Liver (tissue), 9 donors: ENCODE results near the gene SRPRB. TPM values are rescaled to one million over a fixed set of nuclear protein-coding genes. Genes with fewer than 3 reads are reported as not detected.

Experiments
- DNase-seq: peaks from one replicate; pipeline ENCODE4 v3.0.0-alpha.2; 2017; ENCODE audit warnings: low spot score
- H3K27ac ChIP-seq, 2 donors: one replicate each; pipeline ENCODE4 v1.7.0; 2013; ENCODE audit warnings: inconsistent platforms in 2 of 2, low read length in 2 of 2, control low read depth in 1 of 2, low read depth in 1 of 2, mild to moderate bottlenecking in 1 of 2
- H3K27me3 ChIP-seq, 4 donors: one replicate each; pipeline versions ENCODE4 v1.6.1 to v1.7.0; 2013; ENCODE audit warnings: low read length in 3 of 4, inconsistent platforms in 1 of 4, mild to moderate bottlenecking in 1 of 4, moderate library complexity in 1 of 4; ENCODE audit not compliant: control insufficient read depth in 4 of 4, insufficient read depth in 4 of 4
- H3K36me3 ChIP-seq, 4 donors: one replicate each; pipeline versions ENCODE4 v1.6.1 to v1.7.0; 2013; ENCODE audit warnings: low read length in 3 of 4, mild to moderate bottlenecking in 3 of 4, low read depth in 1 of 4, moderate library complexity in 1 of 4; ENCODE audit not compliant: control insufficient read depth in 4 of 4, insufficient read depth in 3 of 4
- H3K4me1 ChIP-seq, 4 donors: one replicate each; pipeline versions ENCODE4 v1.6.1 to v1.7.0; 2013; ENCODE audit warnings: low read length in 3 of 4, mild to moderate bottlenecking in 3 of 4, moderate library complexity in 1 of 4; ENCODE audit not compliant: control insufficient read depth in 4 of 4, insufficient read depth in 4 of 4
- H3K4me3 ChIP-seq, 3 donors: one replicate each; pipeline versions ENCODE4 v1.6.1 to v1.7.0; 2013; ENCODE audit warnings: low read length in 3 of 3, control low read depth in 1 of 3, low read depth in 1 of 3, mild to moderate bottlenecking in 1 of 3
- H3K9ac ChIP-seq, 2 donors: one replicate each; pipeline ENCODE4 v1.7.0; 2013; ENCODE audit warnings: low read length in 2 of 2, mild to moderate bottlenecking in 2 of 2, moderate library complexity in 2 of 2, control low read depth in 1 of 2, low read depth in 1 of 2
- H3K9me3 ChIP-seq, 4 donors: one replicate each; pipeline versions ENCODE4 v1.6.1 to v1.7.0; 2013; ENCODE audit warnings: low read length in 3 of 4; ENCODE audit not compliant: control insufficient read depth in 4 of 4
- CTCF ChIP-seq: fragments of 150-350 bp; IDR thresholded peaks from 2 replicates; pipeline ENCODE4 v1.5.1; 2017; ENCODE audit warnings: improper control_type of control experiment, low read depth, low read length; ENCODE audit not compliant: missing input control
- EGR1 ChIP-seq, 2 donors: IDR thresholded peaks; 2 replicates each; pipeline ENCODE4 v1.6.1; 2016 to 2018; ENCODE audit warnings: antibody characterized with exemption in 2 of 2, low read depth in 2 of 2
- FOXA1 ChIP-seq: IDR thresholded peaks from 2 replicates; pipeline ENCODE4 v1.6.1; 2016; ENCODE audit warnings: antibody characterized with exemption
- FOXA2 ChIP-seq: IDR thresholded peaks from 2 replicates; pipeline ENCODE4 v1.6.1; 2016; ENCODE audit warnings: antibody characterized with exemption
- GABPA ChIP-seq, 2 donors: IDR thresholded peaks in 1 of 2; conservative IDR thresholded peaks in 1 of 2; 2 replicates each; pipeline ENCODE4 v1.6.1; 2016; ENCODE audit warnings: antibody characterized with exemption in 2 of 2, mild to moderate bottlenecking in 1 of 2, moderate library complexity in 1 of 2
- HNF4A ChIP-seq, 2 donors: conservative IDR thresholded peaks; 2 replicates each; pipeline ENCODE4 v1.6.1; 2016; ENCODE audit warnings: antibody characterized with exemption in 2 of 2, mild to moderate bottlenecking in 2 of 2
- HNF4G ChIP-seq: IDR thresholded peaks from 2 replicates; pipeline ENCODE4 v1.6.1; 2016; ENCODE audit warnings: antibody characterized with exemption
- JUND ChIP-seq, 2 donors: IDR thresholded peaks; 2 replicates each; pipeline ENCODE4 v1.6.1; 2016; ENCODE audit warnings: antibody characterized with exemption in 2 of 2
- MAX ChIP-seq: IDR thresholded peaks from 2 replicates; pipeline ENCODE4 v1.6.1; 2016; ENCODE audit warnings: antibody characterized with exemption
- NR2F2 ChIP-seq: IDR thresholded peaks from 2 replicates; pipeline ENCODE4 v1.6.1; 2016; ENCODE audit warnings: antibody characterized with exemption
- RAD21 ChIP-seq, 2 donors: IDR thresholded peaks; 2 replicates each; pipeline ENCODE4 v1.6.1; 2016; ENCODE audit warnings: antibody characterized with exemption in 2 of 2, mild to moderate bottlenecking in 2 of 2
- REST ChIP-seq: IDR thresholded peaks from 2 replicates; pipeline ENCODE4 v1.6.1; 2016; ENCODE audit warnings: antibody characterized with exemption, mild to moderate bottlenecking
- RXRA ChIP-seq, 2 donors: IDR thresholded peaks; 2 replicates each; pipeline ENCODE4 v1.6.1; 2017 to 2018; ENCODE audit warnings: antibody characterized with exemption in 2 of 2, mild to moderate bottlenecking in 1 of 2
- SP1 ChIP-seq: IDR thresholded peaks from 2 replicates; pipeline ENCODE4 v1.6.1; 2018; ENCODE audit warnings: antibody characterized with exemption, mild to moderate bottlenecking
- TAF1 ChIP-seq: conservative IDR thresholded peaks from 2 replicates; pipeline ENCODE4 v1.6.1; 2016; ENCODE audit warnings: antibody characterized with exemption, mild to moderate bottlenecking
- YY1 ChIP-seq: IDR thresholded peaks from 2 replicates; pipeline ENCODE4 v1.6.1; 2016; ENCODE audit warnings: antibody characterized with exemption, mild to moderate bottlenecking
- WGBS: extraction: QIAGEN DNeasy Blood & Tissue Kit; methylation state at CpG from one replicate; pipeline ENCODE4 v1.1.7; 2013; 5-methylcytosine and 5-hydroxymethylcytosine counted together
- polyA plus RNA-seq, 2 donors: library from polyadenylated mRNA; stranded (reverse) in 1 of 2; unstranded in 1 of 2; fragments of 200-250 nt in 1 of 2; fragments of >200 nt in 1 of 2; fragmentation: Nextera tagmentation in 1 of 2; extraction: Ambion mirVana in 1 of 2; gene quantifications; one replicate each; pipeline versions ENCODE4 v1.2.1 to v1.2.3, GENCODE V29; 2013 to 2015
- total RNA-seq, 2 donors: library from RNA; depleted of rRNA; stranded (reverse); fragments of >200 nt; gene quantifications; one replicate each; pipeline ENCODE4 v1.2.3, GENCODE V29; 2014
- TF ChIP-seq, protein P1 (sequence below): IDR thresholded peaks from 2 replicates; pipeline ENCODE4 v1.6.1; 2016; ENCODE audit warnings: antibody characterized with exemption
- TF ChIP-seq, protein P2 (sequence below): IDR thresholded peaks from 2 replicates; pipeline ENCODE4 v1.6.1; 2016; ENCODE audit warnings: antibody characterized with exemption
- donor health status: healthy.
- donor health status: healthy.
- donor health status: healthy.
- donor health status: healthy.
- donor health status: healthy.

The SRPRB gene
- total and polyA plus RNA-seq, 4 donors, result 34.7 to 97.6 (median 76.9) TPM

- Histone ChIP-seq H3K4me3 (no peak overlapping the region), H3K27ac (no peak overlapping the region), H3K9ac (no peak overlapping the region), H3K36me3 (no peaks in the 10 kb centered on the region), H3K4me1 (no peaks in the 10 kb centered on the region), H3K27me3 (no peaks in the 10 kb centered on the region), H3K9me3 (no peaks in the 10 kb centered on the region)
- WGBS, result 86% methylated on average over 4 of the region's 4 CpGs
- DNase-seq, result no peak
- no peak for TF ChIP-seq TAF1
- no peak for TF ChIP-seq FOXA2
- no peak for TF ChIP-seq NR2F2
- TF ChIP-seq RXRA (IDR thresholded peaks at IDR 0.05), result no peak
- no peak for TF ChIP-seq REST
- no peak for TF ChIP-seq SP1
- TF ChIP-seq CTCF, result no peak
- no peak for TF ChIP-seq RAD21 (IDR thresholded peaks at IDR 0.05)
- TF ChIP-seq GABPA (IDR thresholded peaks at IDR 0.05 in 1 of 2, conservative IDR thresholded peaks at IDR 0.05 in 1 of 2), result no peak
- no peak for TF ChIP-seq FOXA1
- TF ChIP-seq JUND (IDR thresholded peaks at IDR 0.05), result no peak
- TF ChIP-seq YY1, result no peak
- TF ChIP-seq MAX, result no peak
- TF ChIP-seq EGR1 (IDR thresholded peaks at IDR 0.05; ENCODE audit: low read depth in 2 of 2), result no peak
- TF ChIP-seq, protein P1, sequence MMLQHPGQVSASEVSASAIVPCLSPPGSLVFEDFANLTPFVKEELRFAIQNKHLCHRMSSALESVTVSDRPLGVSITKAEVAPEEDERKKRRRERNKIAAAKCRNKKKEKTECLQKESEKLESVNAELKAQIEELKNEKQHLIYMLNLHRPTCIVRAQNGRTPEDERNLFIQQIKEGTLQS, result no peak
These were observed 30.3 kb downstream of the SRPRB start for GRCh38 chr3:133835961-133836360.

DNA sequence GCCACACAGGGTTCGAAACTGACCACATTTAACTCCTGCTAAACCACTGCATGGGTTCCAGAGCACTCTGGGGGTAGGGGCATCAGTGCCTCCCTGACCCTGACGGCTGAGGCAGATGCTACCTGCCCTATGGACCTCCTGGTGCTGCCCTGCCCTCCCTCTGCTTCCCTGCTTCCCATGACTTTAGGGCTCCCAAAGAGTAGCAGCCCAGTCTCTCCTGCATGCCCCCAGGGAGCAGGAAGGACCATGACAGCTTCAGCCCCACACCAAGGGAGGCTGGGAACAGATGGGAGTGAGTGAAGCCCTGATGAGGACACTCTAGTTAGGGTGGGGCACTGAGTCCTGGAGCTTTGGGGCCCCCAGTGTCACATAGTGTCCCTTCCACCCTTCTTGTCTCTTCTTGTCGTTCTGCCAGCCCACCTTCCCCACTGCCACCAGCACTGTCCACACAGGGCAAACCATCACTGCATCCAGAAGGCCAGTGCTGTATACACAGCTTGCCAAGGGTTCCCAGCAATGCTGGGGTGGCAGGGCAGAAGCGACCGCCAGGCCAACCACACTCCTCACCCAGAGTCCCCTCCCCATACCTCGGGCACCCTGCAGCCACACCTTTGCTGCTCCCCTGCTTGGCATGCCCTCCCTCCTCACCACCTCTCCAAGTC lies 31.0 kb downstream of the SRPRB start:
- DNase-seq, result no peak
- Histone ChIP-seq H3K36me3 (no peaks in the 10 kb centered on the region), H3K9me3 (no peaks in the 10 kb centered on the region), H3K9ac (no peak overlapping the region), H3K4me1 (no peaks in the 10 kb centered on the region), H3K4me3 (no peak overlapping the region), H3K27me3 (no peaks in the 10 kb centered on the region), H3K27ac (no peak overlapping the region)
- TF ChIP-seq TAF1 (no peak), JUND (IDR thresholded peaks at IDR 0.05) (no peak), RXRA (IDR thresholded peaks at IDR 0.05) (no peak), EGR1 (IDR thresholded peaks at IDR 0.05; ENCODE audit: low read depth in 2 of 2) (no peak), GABPA (IDR thresholded peaks at IDR 0.05 in 1 of 2, conservative IDR thresholded peaks at IDR 0.05 in 1 of 2) (no peak), NR2F2 (no peak), FOXA2 (no peak), HNF4G (no peak), FOXA1 (no peak), SP1 (no peak), YY1 (no peak), CTCF (no peak), HNF4A (conservative IDR thresholded peaks at IDR 0.05) (no peak), MAX (no peak), RAD21 (IDR thresholded peaks at IDR 0.05) (no peak)
- TF ChIP-seq, protein P2, sequence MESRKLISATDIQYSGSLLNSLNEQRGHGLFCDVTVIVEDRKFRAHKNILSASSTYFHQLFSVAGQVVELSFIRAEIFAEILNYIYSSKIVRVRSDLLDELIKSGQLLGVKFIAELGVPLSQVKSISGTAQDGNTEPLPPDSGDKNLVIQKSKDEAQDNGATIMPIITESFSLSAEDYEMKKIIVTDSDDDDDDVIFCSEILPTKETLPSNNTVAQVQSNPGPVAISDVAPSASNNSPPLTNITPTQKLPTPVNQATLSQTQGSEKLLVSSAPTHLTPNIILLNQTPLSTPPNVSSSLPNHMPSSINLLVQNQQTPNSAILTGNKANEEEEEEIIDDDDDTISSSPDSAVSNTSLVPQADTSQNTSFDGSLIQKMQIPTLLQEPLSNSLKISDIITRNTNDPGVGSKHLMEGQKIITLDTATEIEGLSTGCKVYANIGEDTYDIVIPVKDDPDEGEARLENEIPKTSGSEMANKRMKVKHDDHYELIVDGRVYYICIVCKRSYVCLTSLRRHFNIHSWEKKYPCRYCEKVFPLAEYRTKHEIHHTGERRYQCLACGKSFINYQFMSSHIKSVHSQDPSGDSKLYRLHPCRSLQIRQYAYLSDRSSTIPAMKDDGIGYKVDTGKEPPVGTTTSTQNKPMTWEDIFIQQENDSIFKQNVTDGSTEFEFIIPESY, result no peak
- 85% methylated on average over 6 of the region's 6 CpGs for WGBS
